Mucosa of rectum (tissue), 2 donors: ENCODE measurements around the gene SMPD1.

Experiments
- H3K27ac ChIP-seq, 2 donors: one replicate each; pipeline ENCODE4 v1.7.0; 2013; ENCODE audit warnings: inconsistent platforms in 2 of 2, low read depth in 2 of 2, low read length in 2 of 2
- H3K27me3 ChIP-seq, 2 donors: one replicate each; pipeline ENCODE4 v1.7.0; 2013; ENCODE audit warnings: low read length in 2 of 2; ENCODE audit not compliant: control insufficient read depth in 2 of 2, insufficient read depth in 2 of 2
- H3K36me3 ChIP-seq, 2 donors: one replicate each; pipeline ENCODE4 v1.7.0; 2013; ENCODE audit warnings: low read length in 2 of 2; ENCODE audit not compliant: control insufficient read depth in 2 of 2, insufficient read depth in 2 of 2
- H3K4me1 ChIP-seq, 2 donors: one replicate each; pipeline ENCODE4 v1.7.0; 2013; ENCODE audit warnings: low read length in 2 of 2, mild to moderate bottlenecking in 1 of 2; ENCODE audit not compliant: control insufficient read depth in 2 of 2, insufficient read depth in 2 of 2
- H3K4me3 ChIP-seq, 2 donors: one replicate each; pipeline ENCODE4 v1.7.0; 2013; ENCODE audit warnings: low read length in 2 of 2
- H3K9ac ChIP-seq, 2 donors: one replicate each; pipeline ENCODE4 v1.7.0; 2013; ENCODE audit warnings: low read length in 2 of 2, low read depth in 1 of 2, mild to moderate bottlenecking in 1 of 2
- H3K9me3 ChIP-seq, 2 donors: one replicate each; pipeline ENCODE4 v1.7.0; 2013; ENCODE audit warnings: low read length in 2 of 2; ENCODE audit not compliant: control insufficient read depth in 2 of 2
- donor health status: healthy.
- donor health status: Normal muscosa, but diverticular disease.

The SMPD1 gene

GRCh38 chr11:6437423-6437822, 47.1 kb downstream of the SMPD1 start:
- Histone ChIP-seq H3K9ac (no peak overlapping the region), H3K4me1 (no peaks in the 10 kb centered on the region), H3K27ac (no peak overlapping the region), H3K4me3 (no peak overlapping the region), H3K27me3 (no peaks in the 10 kb centered on the region), H3K36me3 (no peaks in the 10 kb centered on the region), H3K9me3 (no peaks in the 10 kb centered on the region)

- Histone ChIP-seq H3K9ac (no peak overlapping the region), H3K27me3 (no peaks in the 10 kb centered on the region), H3K4me1 (no peaks in the 10 kb centered on the region)
Observed at GRCh38 chr11:6437993-6438392, 47.7 kb downstream of the SMPD1 start.

GRCh38 chr11:6438979-6439571, 48.8 kb downstream of the SMPD1 start:
- Histone ChIP-seq H3K9me3 (no peaks in the 10 kb centered on the region), H3K27ac (no peak overlapping the region), H3K9ac (no peak overlapping the region), H3K4me1 (no peaks in the 10 kb centered on the region), H3K27me3 (no peaks in the 10 kb centered on the region), H3K36me3 (no peaks in the 10 kb centered on the region), H3K4me3 (no peak overlapping the region)

More at GRCh38 chr11:6437993-6438392, 47.7 kb downstream of the SMPD1 start:
- Histone ChIP-seq H3K36me3 (no peaks in the 10 kb centered on the region), H3K9me3 (no peaks in the 10 kb centered on the region), H3K4me3 (no peak overlapping the region), H3K27ac (no peak overlapping the region)

- Histone ChIP-seq H3K27ac (no peak within 1 kb of the TSS), H3K9ac (no peak within 1 kb of the TSS), H3K27me3 (no peaks in the 10 kb centered on the region), H3K4me3 (no peak within 1 kb of the TSS), H3K9me3 (no peaks in the 10 kb centered on the region), H3K4me1 (no peaks in the 10 kb centered on the region), H3K36me3 (no peaks in the 10 kb centered on the region)
Observed at GRCh38 chr11:6440906-6441358, 50.7 kb downstream of the SMPD1 start, which contains the start of gene HPX. Gene HPX (minus strand): TSS chr11:6440987. CDS start chr11:6440963, 24 bp downstream.

- H3K9ac ChIP-seq, result no peak overlapping the region
- no peak overlapping the region for H3K4me3 ChIP-seq
- no peaks in the 10 kb centered on the region for H3K36me3 ChIP-seq
- no peaks in the 10 kb centered on the region for H3K9me3 ChIP-seq
- H3K27ac ChIP-seq, result no peak overlapping the region
- H3K27me3 ChIP-seq, result no peaks in the 10 kb centered on the region
- no peaks in the 10 kb centered on the region for H3K4me1 ChIP-seq
Observed at GRCh38 chr11:6442441-6442840, 52.2 kb downstream of the SMPD1 start.

GRCh38 chr11:6443269-6444003, 53.2 kb downstream of the SMPD1 start:
- H3K27ac ChIP-seq, result no peak overlapping the region
- no peaks in the 10 kb centered on the region for H3K4me1 ChIP-seq
- no peak overlapping the region for H3K4me3 ChIP-seq
- no peaks in the 10 kb centered on the region for H3K9me3 ChIP-seq
- H3K27me3 ChIP-seq, result no peaks in the 10 kb centered on the region
- no peak overlapping the region for H3K9ac ChIP-seq
- H3K36me3 ChIP-seq, result peaks cover under 1 to 2% of the 10 kb centered on the region in 2 donors
